K562 (cell line): ENCODE data around the gene PLSCR3. TPM values are rescaled to one million over a fixed set of nuclear protein-coding genes. Genes with fewer than 3 reads are reported as not detected.

Source experiments
- BRF1 ChIP-seq: IDR thresholded peaks from 3 replicates; pipeline ENCODE4 v1.6.1; 2011; ENCODE audit warnings: borderline replicate concordance, mild to moderate bottlenecking; ENCODE audit not compliant: insufficient read length; ENCODE audit errors: extremely low read depth
- CBFB ChIP-seq: sonication (generic); formaldehyde crosslinking; IDR thresholded peaks from 2 replicates; pipeline ENCODE4 v1.4.0; 2020; ENCODE audit warnings: mild to moderate bottlenecking, missing genetic modification reagents
- CEBPB ChIP-seq: fragments of 450-650 bp; IDR thresholded peaks from 2 replicates; pipeline ENCODE4 v1.6.1; 2016; ENCODE audit warnings: missing genetic modification characterization, missing compliant biosample characterization
- ELF2 ChIP-seq: fragments of 250-450 bp; sonication (Bioruptor Pico); IDR thresholded peaks from 2 replicates; pipeline ENCODE4 v1.5.0; 2021; ENCODE audit warnings: mild to moderate bottlenecking
- GTF2A2 ChIP-seq: IDR thresholded peaks from 2 replicates; pipeline ENCODE4 v1.6.1; 2016; ENCODE audit warnings: mild to moderate bottlenecking, missing genetic modification characterization, missing compliant biosample characterization
- KDM1A ChIP-seq, 2 experiments: fragments of 450-650 bp; IDR thresholded peaks; 2 replicates each; pipeline ENCODE4 v1.6.1; 2016; ENCODE audit warnings: mild to moderate bottlenecking in 2 of 2
- NFATC3 ChIP-seq: fragments of 450-650 bp; IDR thresholded peaks from 2 replicates; pipeline ENCODE4 v1.6.1; 2017; ENCODE audit warnings: mild to moderate bottlenecking
- NKRF ChIP-seq: fragments of 450-650 bp; IDR thresholded peaks from 2 replicates; pipeline ENCODE4 v1.6.1; 2016; ENCODE audit warnings: borderline replicate concordance
- ZNF175 ChIP-seq: fragments of 200-800 bp; sonication (Bioruptor generic); IDR thresholded peaks from 2 replicates; pipeline ENCODE4 v1.6.1; 2016; ENCODE audit warnings: low read depth, mild to moderate bottlenecking, missing genetic modification characterization, missing compliant biosample characterization
- ZNF224 ChIP-seq: sonication (generic); formaldehyde crosslinking; IDR thresholded peaks from 2 replicates; pipeline ENCODE4 v1.8.0; 2022; ENCODE audit warnings: mild to moderate bottlenecking, missing genetic modification reagents
- ZNF639 ChIP-seq, 2 experiments: fragments of 200-800 bp in 1 of 2; sonication (Bioruptor generic) in 1 of 2; sonication (generic) in 1 of 2; formaldehyde crosslinking in 1 of 2; IDR thresholded peaks in 1 of 2; conservative IDR thresholded peaks in 1 of 2; 2 replicates each; pipeline versions ENCODE4 v1.5.0 to v1.6.1; 2016 to 2020; ENCODE audit warnings: missing compliant biosample characterization in 1 of 2, missing genetic modification characterization in 1 of 2, missing genetic modification reagents in 1 of 2
- polyA plus RNA-seq, 8 experiments: library from polyadenylated mRNA; depleted of rRNA in 4 of 8; stranded (reverse) in 5 of 8; unstranded in 3 of 8; fragments of >200 nt; fragmentation: Nextera tagmentation in 2 of 8; fragmentation: Illumina TruSeq in 1 of 8; extraction: Ambion mirVana in 2 of 8; extraction: Trizol in 1 of 8; gene quantifications; 2 replicates each; pipeline versions ENCODE4 v1.2.1 to v1.2.3, GENCODE V29; 2011 to 2014; ENCODE audit warnings: inconsistent platforms in 1 of 8, missing spikeins in 1 of 8
- total RNA-seq, 7 experiments: library from RNA; depleted of rRNA in 6 of 7; stranded (reverse); fragments of >200 nt in 6 of 7; fragmentation: Illumina TruSeq in 2 of 7; extraction: Trizol in 2 of 7; gene quantifications; 2 replicates each; pipeline versions ENCODE4 v1.2.1 to v1.2.3, GENCODE V29; 2011 to 2021; ENCODE audit warnings: low replicate concordance in 1 of 7

The PLSCR3 gene
- total and polyA plus RNA-seq, 9 of the 15 experiments (the other 6 are each of a cell fraction or from before 2014, with no cell fraction given), result 3.2 to 16.8 (median 4.5) TPM

GRCh38 chr17:7404737-7405349 is 10.5 kb upstream of the PLSCR3 start (continued):
- TF ChIP-seq ZNF224 (CRISPR knock-in tag) (no peak), BRF1 (no peak), GTF2A2 (tag) (no peak), KDM1A (IDR thresholded peaks at IDR 0.05) (no peak), CBFB (no peak), ZNF175 (CRISPR knock-in tag) (no peak), ZNF639 (CRISPR knock-in tag; conservative IDR thresholded peaks at IDR 0.05 in 1 of 2, IDR thresholded peaks at IDR 0.05 in 1 of 2) (0 out of 4 replicates have a peak, but pooled peaks of 1 of the 2 experiments have one; percentile 3), ELF2 (no peak), NKRF (no peak), NFATC3 (no peak), CEBPB (tag) (no peak)
